ENCODE measurements around the gene PACSIN2.

DNA sequence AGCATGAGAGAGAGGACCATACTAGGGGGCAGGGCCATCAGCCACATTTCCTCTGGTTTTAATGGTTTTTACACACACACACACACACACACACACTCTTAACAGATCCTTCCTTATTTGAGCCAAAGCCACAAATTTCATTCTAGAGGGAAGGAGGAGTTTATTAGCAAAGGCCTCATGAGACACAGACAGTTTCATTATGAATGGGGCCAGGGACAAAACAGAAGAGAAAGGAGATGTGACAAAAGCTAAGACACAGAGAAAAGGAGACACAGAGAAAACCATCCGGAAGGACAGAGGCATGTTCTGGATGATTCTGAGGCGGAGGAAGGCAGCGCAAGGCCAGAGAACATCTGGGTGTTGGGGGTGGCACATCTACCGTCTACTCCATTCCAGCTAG is 125.6 kb downstream of the PACSIN2 start:
- TF ChIP-seq EZH2 (IDR thresholded peaks at IDR 0.05; ENCODE audit: low read depth, unreplicated experiment) (no peak), JUNB (IDR thresholded peaks at IDR 0.05; ENCODE audit: unreplicated experiment) (no peak), EZH2phosphoT487 (IDR thresholded peaks at IDR 0.05; ENCODE audit: unreplicated experiment) (no peak), CREB1 (CRISPR knock-in tag; IDR thresholded peaks at IDR 0.05; ENCODE audit: low read depth) (no peak)
- TF ChIP-seq, protein P1, sequence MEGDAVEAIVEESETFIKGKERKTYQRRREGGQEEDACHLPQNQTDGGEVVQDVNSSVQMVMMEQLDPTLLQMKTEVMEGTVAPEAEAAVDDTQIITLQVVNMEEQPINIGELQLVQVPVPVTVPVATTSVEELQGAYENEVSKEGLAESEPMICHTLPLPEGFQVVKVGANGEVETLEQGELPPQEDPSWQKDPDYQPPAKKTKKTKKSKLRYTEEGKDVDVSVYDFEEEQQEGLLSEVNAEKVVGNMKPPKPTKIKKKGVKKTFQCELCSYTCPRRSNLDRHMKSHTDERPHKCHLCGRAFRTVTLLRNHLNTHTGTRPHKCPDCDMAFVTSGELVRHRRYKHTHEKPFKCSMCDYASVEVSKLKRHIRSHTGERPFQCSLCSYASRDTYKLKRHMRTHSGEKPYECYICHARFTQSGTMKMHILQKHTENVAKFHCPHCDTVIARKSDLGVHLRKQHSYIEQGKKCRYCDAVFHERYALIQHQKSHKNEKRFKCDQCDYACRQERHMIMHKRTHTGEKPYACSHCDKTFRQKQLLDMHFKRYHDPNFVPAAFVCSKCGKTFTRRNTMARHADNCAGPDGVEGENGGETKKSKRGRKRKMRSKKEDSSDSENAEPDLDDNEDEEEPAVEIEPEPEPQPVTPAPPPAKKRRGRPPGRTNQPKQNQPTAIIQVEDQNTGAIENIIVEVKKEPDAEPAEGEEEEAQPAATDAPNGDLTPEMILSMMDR (conservative IDR thresholded peaks at IDR 0.05; ENCODE audit: low read depth in 2 of 2): no peak

Data from GM23338 (cell line).